ENCODE data around the gene CFAP46.

GRCh38 chr10:132774902-132775863, 167.2 kb downstream of the CFAP46 start:
- no peak for TF ChIP-seq EZH2phosphoT487 (IDR thresholded peaks at IDR 0.05; ENCODE audit: insufficient read depth, low read depth)
- TF ChIP-seq EZH2 (IDR thresholded peaks at IDR 0.05; ENCODE audit: insufficient read depth, poor library complexity, severe bottlenecking): no peak

Measured in GM23248 (cell line).